NCI-H128 (cell line): ENCODE data around the gene ELFN1.

ENCODE experiments used
- DNase-seq: peaks from one replicate; lab custom pipeline; 2025; ENCODE audit not compliant: unreplicated experiment; lab: John Stamatoyannopoulos, UW

The ELFN1 gene

GRCh38 chr7:1693991-1694524 lies 24.0 kb downstream of the ELFN1 start:
- DNase-seq = no peak

GRCh38 chr7:1694611-1695511 lies 24.8 kb downstream of the ELFN1 start:
- DNase-seq = no peak

- DNase-seq = no peak
Measured at GRCh38 chr7:1695800-1696454, 25.9 kb downstream of the ELFN1 start.

- no peak for DNase-seq
Measured at GRCh38 chr7:1696671-1697498, 26.8 kb downstream of the ELFN1 start.

GRCh38 chr7:1697499-1698125 lies 27.5 kb downstream of the ELFN1 start:
- DNase-seq = no peak

GRCh38 chr7:1698201-1698600 lies 28.1 kb downstream of the ELFN1 start:
- DNase-seq = no peak

GRCh38 chr7:1698951-1699350 lies 28.9 kb downstream of the ELFN1 start:
- no peak for DNase-seq

GRCh38 chr7:1700086-1700485 lies 30.0 kb downstream of the ELFN1 start:
- DNase-seq = no peak

- DNase-seq = no peak
Measured at GRCh38 chr7:1700536-1701333, 30.7 kb downstream of the ELFN1 start.

GRCh38 chr7:1702652-1703051 lies 32.6 kb downstream of the ELFN1 start:
- no peak for DNase-seq

GRCh38 chr7:1703441-1703840 lies 33.4 kb downstream of the ELFN1 start:
- no peak for DNase-seq

- no peak for DNase-seq
Measured at GRCh38 chr7:1703871-1704810, 34.1 kb downstream of the ELFN1 start.

GRCh38 chr7:1704811-1705738 lies 35.0 kb downstream of the ELFN1 start:
- no peak for DNase-seq

- DNase-seq = no peak
Measured at GRCh38 chr7:1705856-1706255, 35.8 kb downstream of the ELFN1 start.

- DNase-seq = no peak
Measured at GRCh38 chr7:1706381-1706720, 36.3 kb downstream of the ELFN1 start.

- no peak for DNase-seq
Measured at GRCh38 chr7:1706721-1707613, 36.9 kb downstream of the ELFN1 start.
